Stromal cell of bone marrow (primary cell): ENCODE measurements around the gene LYPD1.

Experiments
- DNase-seq: peaks from one replicate; pipeline ENCODE4 v3.0.0-alpha.2; 2012; ENCODE audit warnings: low read depth

LYPD1 gene

DNA sequence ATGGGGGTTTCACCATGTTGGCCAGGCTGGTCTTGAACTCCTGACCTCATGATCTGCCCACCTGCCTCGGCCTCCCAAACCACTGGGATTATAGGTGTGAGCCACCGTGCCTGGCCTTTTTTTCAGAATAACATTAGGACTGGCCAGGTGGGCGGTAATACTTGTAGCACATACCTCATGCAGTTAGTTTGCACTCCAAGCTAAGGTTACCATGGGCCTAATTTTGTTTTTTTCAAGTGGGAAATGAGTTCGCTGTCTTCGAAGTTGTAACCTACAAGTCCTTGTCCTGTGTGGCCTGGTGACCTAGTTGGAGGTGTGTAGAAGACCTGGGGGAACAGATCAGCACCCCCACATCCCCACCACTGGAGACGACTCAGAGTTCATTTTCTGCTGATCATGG lies 74.8 kb downstream of the LYPD1 start:
- no peak for DNase-seq
